PC-9 (cell line): ENCODE measurements around the gene FCAMR. TPM values are rescaled to one million over a fixed set of nuclear protein-coding genes. Genes with fewer than 3 reads are reported as not detected.

Experiments used
- BruUV-seq: library from RNA; stranded (reverse); fragments of 400-500 nt; replicated peaks from 2 replicates; lab custom pipeline; 2021; lab: Mats Ljungman, UMichigan
- CTCF ChIA-PET: fragments of 300-600 bp; sonication (Branson Sonifier 250); formaldehyde crosslinking; loops from one replicate; lab custom pipeline; 2022; ENCODE audit warnings: antibody characterized with exemption; lab: Charles Lee
- POLR2A ChIA-PET: fragments of 300-600 bp; sonication (Branson Sonifier 250); formaldehyde crosslinking; loops from one replicate; lab custom pipeline; 2022; ENCODE audit warnings: antibody characterized with exemption; ENCODE audit not compliant: unreplicated experiment; lab: Charles Lee
- DNase-seq, 2 experiments: peaks; one replicate each; pipeline versions ENCODE4 v3.0.0 to v3.0.0-alpha.2; 2015 to 2022; ENCODE audit warnings: mixed read lengths in 1 of 2
- H2AFZ ChIP-seq: fragments of 200-600 bp; sonication (generic); 2 replicates; pipeline ENCODE4 v1.8.1; 2017; ENCODE audit warnings: antibody characterized with exemption
- H3F3A ChIP-seq: fragments of 200-600 bp; sonication (generic); 2 replicates; pipeline ENCODE4 v1.8.1; 2017; ENCODE audit warnings: antibody characterized with exemption, mild to moderate bottlenecking, low read depth; ENCODE audit not compliant: insufficient read depth
- H3K27ac ChIP-seq: fragments of 200-600 bp; sonication (generic); 2 replicates; pipeline ENCODE4 v1.6.1; 2016; ENCODE audit warnings: mixed run types
- H3K27me3 ChIP-seq: fragments of 200-600 bp; sonication (generic); 2 replicates; pipeline ENCODE4 v1.6.1; 2016; ENCODE audit warnings: low read depth, mixed run types; ENCODE audit not compliant: insufficient read depth
- H3K36me3 ChIP-seq: fragments of 200-600 bp; sonication (generic); 2 replicates; pipeline ENCODE4 v1.6.1; 2016; ENCODE audit warnings: low read depth, mixed run types
- H3K4me1 ChIP-seq: fragments of 200-600 bp; sonication (generic); replicated peaks from 2 replicates; pipeline ENCODE4 v1.6.1; 2016; ENCODE audit warnings: mixed run types; ENCODE audit not compliant: insufficient read depth
- H3K4me2 ChIP-seq: fragments of 200-600 bp; sonication (generic); 2 replicates; pipeline ENCODE4 v1.6.1; 2017; ENCODE audit warnings: mixed run types
- H3K4me3 ChIP-seq: fragments of 200-600 bp; sonication (generic); 2 replicates; pipeline ENCODE4 v1.6.1; 2016; ENCODE audit warnings: mixed run types
- H3K79me2 ChIP-seq: fragments of 200-600 bp; sonication (generic); 2 replicates; pipeline ENCODE4 v1.6.1; 2017; ENCODE audit warnings: low read depth, mixed run types
- H3K9me2 ChIP-seq: fragments of 200-600 bp; sonication (generic); 2 replicates; pipeline ENCODE4 v1.8.1; 2017; ENCODE audit warnings: mild to moderate bottlenecking; ENCODE audit not compliant: insufficient read depth
- H3K9me3 ChIP-seq: fragments of 200-600 bp; sonication (generic); 2 replicates; pipeline ENCODE4 v1.8.1; 2016; ENCODE audit warnings: low read depth; ENCODE audit not compliant: insufficient read depth
- H4K20me1 ChIP-seq: fragments of 200-600 bp; sonication (generic); 2 replicates; pipeline ENCODE4 v1.8.1; 2017; ENCODE audit not compliant: insufficient read depth
- EZH2 ChIP-seq: fragments of 200-600 bp; sonication (generic); IDR thresholded peaks from 2 replicates; pipeline ENCODE4 v1.8.0; 2017; ENCODE audit warnings: antibody characterized with exemption, low read depth
- intact Hi-C: fragments of 100-400 bp; cut with micrococcal nuclease; formaldehyde crosslinking; loops from one replicate; pipeline ENCODE4 v1.10.0; 2022; ENCODE audit not compliant: unreplicated experiment
- total RNA-seq: library from RNA; stranded (reverse); gene quantifications from 2 replicates; pipeline ENCODE4 v1.2.3, GENCODE V29; 2021
- TF ChIP-seq, protein P1 (sequence below): fragments of 200-600 bp; sonication (generic); conservative IDR thresholded peaks from 2 replicates; pipeline ENCODE4 v1.6.1; 2017; ENCODE audit warnings: mixed run types, antibody characterized with exemption, mild to moderate bottlenecking, moderate library complexity

Gene FCAMR
- total RNA-seq, 1 experiment from 2014 or later = not detected

DNA sequence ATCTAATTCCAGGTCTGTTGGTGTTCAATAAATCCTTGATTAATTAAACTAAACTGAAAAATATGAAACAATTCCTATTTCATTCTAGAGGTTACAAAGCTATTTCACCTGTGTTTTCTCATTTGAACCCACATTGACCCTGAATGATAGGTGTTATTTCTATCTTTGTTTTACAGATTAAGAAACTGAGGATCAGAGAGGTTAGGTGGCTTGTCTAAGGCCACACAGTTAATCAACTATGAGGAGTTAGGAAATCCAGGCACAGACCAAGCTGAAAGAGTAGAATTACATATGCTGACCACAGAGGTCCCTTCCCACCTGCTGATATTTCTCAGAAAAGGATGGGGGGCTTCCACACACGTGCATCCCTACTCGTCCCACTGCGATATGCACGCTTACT, 24.5 kb downstream of the FCAMR start:
- Histone ChIP-seq H3K4me3 (no peak overlapping the region), H3K27me3 (no peaks in the 10 kb centered on the region), H3K36me3 (no peaks in the 10 kb centered on the region), H3K79me2 (no peaks in the 10 kb centered on the region), H2AFZ (no peak overlapping the region), H3K9me3 (no peaks in the 10 kb centered on the region), H3K4me1 (no peaks in the 10 kb centered on the region), H3K4me2 (no peak overlapping the region), H3K27ac (no peak overlapping the region), H4K20me1 (no peaks in the 10 kb centered on the region), H3F3A (no peaks in the 10 kb centered on the region), H3K9me2 (no peaks in the 10 kb centered on the region)
- no peak for DNase-seq
- POLR2A ChIA-PET = no interaction called here
- intact Hi-C loops = no loop called here
- CTCF ChIA-PET = interaction anchor here (0.6 kb wide), 1 partner anchor 123 kb away, joined by 5 read pairs; no protein-coding TSS in a partner anchor
- TF ChIP-seq, protein P1, sequence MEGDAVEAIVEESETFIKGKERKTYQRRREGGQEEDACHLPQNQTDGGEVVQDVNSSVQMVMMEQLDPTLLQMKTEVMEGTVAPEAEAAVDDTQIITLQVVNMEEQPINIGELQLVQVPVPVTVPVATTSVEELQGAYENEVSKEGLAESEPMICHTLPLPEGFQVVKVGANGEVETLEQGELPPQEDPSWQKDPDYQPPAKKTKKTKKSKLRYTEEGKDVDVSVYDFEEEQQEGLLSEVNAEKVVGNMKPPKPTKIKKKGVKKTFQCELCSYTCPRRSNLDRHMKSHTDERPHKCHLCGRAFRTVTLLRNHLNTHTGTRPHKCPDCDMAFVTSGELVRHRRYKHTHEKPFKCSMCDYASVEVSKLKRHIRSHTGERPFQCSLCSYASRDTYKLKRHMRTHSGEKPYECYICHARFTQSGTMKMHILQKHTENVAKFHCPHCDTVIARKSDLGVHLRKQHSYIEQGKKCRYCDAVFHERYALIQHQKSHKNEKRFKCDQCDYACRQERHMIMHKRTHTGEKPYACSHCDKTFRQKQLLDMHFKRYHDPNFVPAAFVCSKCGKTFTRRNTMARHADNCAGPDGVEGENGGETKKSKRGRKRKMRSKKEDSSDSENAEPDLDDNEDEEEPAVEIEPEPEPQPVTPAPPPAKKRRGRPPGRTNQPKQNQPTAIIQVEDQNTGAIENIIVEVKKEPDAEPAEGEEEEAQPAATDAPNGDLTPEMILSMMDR = no peak
- TF ChIP-seq EZH2 = no peak
- no TSS peak for BruUV-seq

DNA sequence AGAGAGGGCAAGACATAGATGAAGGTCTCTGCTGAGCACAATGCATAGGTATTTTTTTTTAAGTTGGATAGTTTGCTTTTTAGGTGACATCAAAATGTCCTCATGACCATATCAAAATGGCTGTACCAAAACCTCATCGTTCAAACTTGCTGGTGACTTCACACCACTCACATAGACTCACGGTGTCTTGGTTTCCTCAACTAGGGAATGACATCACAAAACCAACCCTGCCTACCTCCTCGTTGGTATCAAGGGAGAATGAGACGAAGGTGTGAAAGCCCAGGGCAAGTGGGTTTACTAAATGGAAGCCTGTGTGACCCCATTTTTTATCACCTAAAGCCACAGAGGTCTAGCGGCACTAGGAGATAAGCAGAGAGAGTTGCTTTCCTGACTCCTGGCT, 25.6 kb downstream of the FCAMR start:
- no peaks in the 10 kb centered on the region for H3K36me3 ChIP-seq
- no peak for DNase-seq
- TF ChIP-seq, protein P1 = no peak
- no peak for TF ChIP-seq EZH2
- H3F3A ChIP-seq = no peaks in the 10 kb centered on the region
- H3K4me2 ChIP-seq = no peak overlapping the region
- H2AFZ ChIP-seq = no peak overlapping the region
- H3K27ac ChIP-seq = no peak overlapping the region
- POLR2A ChIA-PET = no interaction called here
- intact Hi-C loops = no loop called here
- BruUV-seq = no TSS peak
- H3K9me3 ChIP-seq = no peaks in the 10 kb centered on the region
- no peaks in the 10 kb centered on the region for H4K20me1 ChIP-seq
- H3K4me3 ChIP-seq = no peak overlapping the region
- H3K4me1 ChIP-seq = no peaks in the 10 kb centered on the region
- CTCF ChIA-PET = no interaction called here
- no peaks in the 10 kb centered on the region for H3K27me3 ChIP-seq
- no peaks in the 10 kb centered on the region for H3K9me2 ChIP-seq
- H3K79me2 ChIP-seq = no peaks in the 10 kb centered on the region

DNA sequence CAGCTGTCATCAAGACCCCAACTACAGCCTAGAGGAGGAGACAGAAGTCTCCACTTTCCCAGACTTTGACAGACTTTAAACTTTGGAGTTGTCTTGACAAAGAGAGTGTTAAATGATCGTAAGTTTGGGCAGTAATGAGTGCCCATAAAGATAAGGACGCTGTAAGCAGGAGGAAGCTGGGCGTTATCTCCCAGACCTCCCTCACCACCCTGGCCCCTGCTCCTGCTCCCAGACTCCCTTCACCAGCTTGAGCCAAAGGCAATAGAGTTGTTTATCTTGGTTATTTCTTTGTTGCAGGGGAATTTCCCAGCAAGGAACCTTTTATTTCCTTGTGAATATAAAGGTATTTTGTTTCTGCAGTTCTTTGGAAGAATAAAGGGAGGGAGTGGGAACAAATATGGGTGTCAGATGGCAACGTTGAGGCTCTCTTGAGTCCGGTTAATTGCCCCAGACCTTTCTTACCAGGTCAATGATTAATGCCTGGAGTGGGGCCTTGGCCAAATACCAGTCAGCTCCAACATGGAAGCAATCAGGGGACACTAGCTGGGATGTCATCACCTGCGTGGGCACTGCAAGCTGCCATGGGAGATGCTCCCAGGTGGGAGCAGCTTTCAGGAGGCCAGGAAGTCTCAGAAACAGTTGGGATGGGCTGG, 28.4 kb downstream of the FCAMR start:
- Histone ChIP-seq H3F3A (no peaks in the 10 kb centered on the region), H3K36me3 (no peaks in the 10 kb centered on the region), H3K4me2 (no peak overlapping the region), H3K79me2 (no peaks in the 10 kb centered on the region), H3K9me2 (no peaks in the 10 kb centered on the region), H3K9me3 (no peaks in the 10 kb centered on the region), H3K27ac (no peak overlapping the region), H2AFZ (no peak overlapping the region), H3K4me1 (no peaks in the 10 kb centered on the region), H3K4me3 (no peak overlapping the region), H3K27me3 (no peaks in the 10 kb centered on the region), H4K20me1 (no peaks in the 10 kb centered on the region)
- no peak for DNase-seq
- intact Hi-C loops = no loop called here
- ChIA-PET POLR2A (interaction anchor here (0.5 to 0.6 kb wide), 3 partner anchors 848 to 1193 kb away, joined by 3 to 18 read pairs (median 5); no protein-coding TSS in a partner anchor), CTCF (no interaction called here)
- no peak for TF ChIP-seq EZH2
- TF ChIP-seq, protein P1 = no peak
- BruUV-seq = no TSS peak
